Trophoblast cell (in vitro differentiated cells and primary cell): Measurements from ENCODE around the gene UBR1.

Experiments used
- DNase-seq, 2 donors: peaks; one replicate each; pipeline ENCODE4 v3.0.0-alpha.2; 2016
- H2AFZ ChIP-seq: 2 replicates; pipeline ENCODE4 v1.6.1; 2013; ENCODE audit warnings: low read length, moderate library complexity, mild to moderate bottlenecking; ENCODE audit not compliant: insufficient read depth, poor library complexity
- H2AK5ac ChIP-seq: 2 replicates; pipeline ENCODE4 v1.6.1; 2013; ENCODE audit warnings: mild to moderate bottlenecking, low read length
- H2BK120ac ChIP-seq: 2 replicates; pipeline ENCODE4 v1.6.1; 2013; ENCODE audit warnings: low read length, mild to moderate bottlenecking, moderate library complexity; ENCODE audit not compliant: insufficient read depth, poor library complexity
- H2BK12ac ChIP-seq: 2 replicates; pipeline ENCODE4 v1.6.1; 2013; ENCODE audit warnings: mild to moderate bottlenecking, low read length, moderate library complexity
- H2BK5ac ChIP-seq: 2 replicates; pipeline ENCODE4 v1.6.1; 2013; ENCODE audit warnings: low read length, low read depth, moderate library complexity, mild to moderate bottlenecking; ENCODE audit not compliant: poor library complexity
- H3K14ac ChIP-seq: 2 replicates; pipeline ENCODE4 v1.6.1; 2013; ENCODE audit warnings: mild to moderate bottlenecking, low read length
- H3K18ac ChIP-seq: 2 replicates; pipeline ENCODE4 v1.6.1; 2013; ENCODE audit warnings: mild to moderate bottlenecking, low read length
- H3K23ac ChIP-seq: 2 replicates; pipeline ENCODE4 v1.6.1; 2013; ENCODE audit warnings: low read length
- H3K27ac ChIP-seq: 2 replicates; pipeline ENCODE4 v1.5.1; 2013; ENCODE audit warnings: low read depth, mild to moderate bottlenecking, inconsistent platforms, low read length, moderate library complexity
- H3K27me3 ChIP-seq: 2 replicates; pipeline ENCODE4 v1.6.1; 2013; ENCODE audit warnings: inconsistent platforms, mild to moderate bottlenecking, low read length, moderate library complexity; ENCODE audit not compliant: insufficient read depth
- H3K36me3 ChIP-seq, 2 experiments: 1 replicate in 1 of 2; 2 replicates in 1 of 2; pipeline ENCODE4 v1.6.1; 2013; ENCODE audit warnings: low read length in 2 of 2, mild to moderate bottlenecking in 2 of 2, moderate library complexity in 1 of 2; ENCODE audit not compliant: insufficient read depth in 2 of 2, control insufficient read depth in 1 of 2
- H3K4ac ChIP-seq: 2 replicates; pipeline ENCODE4 v1.6.1; 2013; ENCODE audit warnings: low read depth, mild to moderate bottlenecking, low read length, moderate library complexity
- H3K4me1 ChIP-seq, 2 experiments: 1 replicate in 1 of 2; 2 replicates in 1 of 2; pipeline ENCODE4 v1.6.1; 2013; ENCODE audit warnings: low read length in 2 of 2, mild to moderate bottlenecking in 2 of 2, moderate library complexity in 1 of 2; ENCODE audit not compliant: insufficient read depth in 2 of 2, control insufficient read depth in 1 of 2
- H3K4me2 ChIP-seq: 2 replicates; pipeline ENCODE4 v1.6.1; 2013; ENCODE audit warnings: inconsistent platforms, mild to moderate bottlenecking, low read length, moderate library complexity
- H3K4me3 ChIP-seq: 2 replicates; pipeline ENCODE4 v1.5.1; 2013; ENCODE audit warnings: mild to moderate bottlenecking, low read depth, low read length, inconsistent platforms
- H3K79me1 ChIP-seq: one replicate; pipeline ENCODE4 v1.6.1; 2013; ENCODE audit warnings: low read length
- H3K79me2 ChIP-seq: 2 replicates; pipeline ENCODE4 v1.6.1; 2013; ENCODE audit warnings: low read length, mild to moderate bottlenecking; ENCODE audit not compliant: control insufficient read depth, insufficient read depth, poor library complexity
- H3K9ac ChIP-seq: 2 replicates; pipeline ENCODE4 v1.6.1; 2013; ENCODE audit warnings: mild to moderate bottlenecking, low read length
- H3K9me3 ChIP-seq: 2 replicates; pipeline ENCODE4 v1.6.1; 2013; ENCODE audit warnings: low read depth, mild to moderate bottlenecking, control low read depth, inconsistent platforms, low read length; ENCODE audit not compliant: insufficient read depth
- H4K12ac ChIP-seq: 2 replicates; pipeline ENCODE4 v1.6.1; 2013; ENCODE audit warnings: low read depth, mild to moderate bottlenecking, low read length, moderate library complexity
- H4K8ac ChIP-seq: 2 replicates; pipeline ENCODE4 v1.6.1; 2013; ENCODE audit warnings: low read depth, mild to moderate bottlenecking, low read length, moderate library complexity
- H4K91ac ChIP-seq: one replicate; pipeline ENCODE4 v1.6.1; 2013; ENCODE audit warnings: low read depth, mild to moderate bottlenecking, low read length, moderate library complexity
- WGBS: extraction: QIAGEN DNeasy Blood & Tissue Kit; methylation state at CpG from one replicate; pipeline ENCODE4 v1.1.7; 2013; ENCODE audit warnings: missing lambda C conversion rate; ENCODE audit not compliant: insufficient read length, insufficient coverage; ENCODE audit errors: extremely low coverage; 5-methylcytosine and 5-hydroxymethylcytosine counted together

Gene UBR1

DNA sequence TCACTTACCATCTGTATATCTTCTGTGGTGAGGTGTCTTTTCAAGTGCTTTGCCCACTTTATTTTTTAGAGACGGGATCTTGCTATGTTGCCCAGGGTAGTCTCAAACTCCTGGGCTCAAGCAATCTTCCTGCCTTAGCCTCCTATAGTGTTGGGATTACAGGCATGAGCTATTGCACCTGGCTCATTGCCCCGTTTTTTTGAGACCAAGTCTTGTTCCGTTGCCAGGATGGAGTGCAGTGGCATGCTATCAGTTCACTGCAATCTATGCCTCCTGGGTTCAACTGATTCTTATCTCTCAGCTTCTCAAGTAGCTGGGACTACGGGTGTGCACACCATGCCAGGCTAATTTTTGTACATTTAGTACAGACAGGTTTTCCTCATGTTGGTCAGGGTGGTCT is 132.7 kb downstream of the UBR1 start:
- Histone ChIP-seq H2BK12ac (no peak overlapping the region), H4K8ac (no peak overlapping the region), H4K91ac (no peak overlapping the region), H3K27me3 (no peaks in the 10 kb centered on the region), H3K23ac (no peak overlapping the region), H3K9me3 (no peaks in the 10 kb centered on the region), H3K79me1 (no peaks in the 10 kb centered on the region), H3K14ac (no peak overlapping the region), H3K9ac (no peak overlapping the region), H2AFZ (no peak overlapping the region), H3K79me2 (no peaks in the 10 kb centered on the region), H2AK5ac (no peak overlapping the region), H3K27ac (no peak overlapping the region), H3K4me3 (no peak overlapping the region), H3K4me2 (no peak overlapping the region), H3K4ac (no peak overlapping the region), H4K12ac (no peak overlapping the region), H3K36me3 (peaks cover 13 to 24% of the 10 kb centered on the region in 2 experiments), H3K18ac (no peak overlapping the region), H3K4me1 (no peaks in the 10 kb centered on the region), H2BK5ac (no peak overlapping the region), H2BK120ac (no peak overlapping the region)
- no peak for DNase-seq
- WGBS, result no CpG with 5 or more reads among the region's 4 CpGs

DNA sequence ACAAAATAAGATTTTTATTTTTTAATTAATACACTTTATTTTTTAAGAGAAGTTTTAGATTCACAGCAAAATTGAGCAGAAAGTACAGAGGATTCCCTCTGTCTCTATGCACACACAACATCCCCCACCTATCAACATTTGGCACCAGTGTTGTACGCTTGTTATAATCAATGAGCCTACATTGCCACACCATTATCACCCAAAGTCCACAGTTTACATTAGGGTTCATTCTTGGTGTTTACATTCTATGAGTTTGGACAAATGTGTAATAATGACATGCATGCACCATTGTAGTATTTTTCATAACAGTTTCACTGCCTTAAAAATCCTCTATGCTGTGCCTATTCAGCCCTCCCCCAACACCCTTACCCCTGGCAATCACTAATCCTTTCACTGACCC is 134.0 kb downstream of the UBR1 start:
- H4K8ac ChIP-seq, result no peak overlapping the region
- peaks cover 13 to 23% of the 10 kb centered on the region in 2 experiments for H3K36me3 ChIP-seq
- WGBS, result no CpG with 5 or more reads among the region's 1 CpG
- H2AK5ac ChIP-seq, result no peak overlapping the region
- DNase-seq, result no peak
- H3K23ac ChIP-seq, result no peak overlapping the region
- no peaks in the 10 kb centered on the region for H3K79me2 ChIP-seq
- no peaks in the 10 kb centered on the region for H3K79me1 ChIP-seq
- no peak overlapping the region for H4K91ac ChIP-seq
- no peak overlapping the region for H3K27ac ChIP-seq
- H3K27me3 ChIP-seq, result no peaks in the 10 kb centered on the region
- no peaks in the 10 kb centered on the region for H3K4me1 ChIP-seq
- H3K9me3 ChIP-seq, result no peaks in the 10 kb centered on the region
- no peak overlapping the region for H2BK12ac ChIP-seq
- H2AFZ ChIP-seq, result no peak overlapping the region
- H3K4me2 ChIP-seq, result no peak overlapping the region
- no peak overlapping the region for H3K4me3 ChIP-seq
- no peak overlapping the region for H2BK120ac ChIP-seq
- no peak overlapping the region for H3K4ac ChIP-seq
- H3K18ac ChIP-seq, result no peak overlapping the region
- no peak overlapping the region for H3K14ac ChIP-seq
- H2BK5ac ChIP-seq, result no peak overlapping the region
- H4K12ac ChIP-seq, result no peak overlapping the region
- no peak overlapping the region for H3K9ac ChIP-seq

DNA sequence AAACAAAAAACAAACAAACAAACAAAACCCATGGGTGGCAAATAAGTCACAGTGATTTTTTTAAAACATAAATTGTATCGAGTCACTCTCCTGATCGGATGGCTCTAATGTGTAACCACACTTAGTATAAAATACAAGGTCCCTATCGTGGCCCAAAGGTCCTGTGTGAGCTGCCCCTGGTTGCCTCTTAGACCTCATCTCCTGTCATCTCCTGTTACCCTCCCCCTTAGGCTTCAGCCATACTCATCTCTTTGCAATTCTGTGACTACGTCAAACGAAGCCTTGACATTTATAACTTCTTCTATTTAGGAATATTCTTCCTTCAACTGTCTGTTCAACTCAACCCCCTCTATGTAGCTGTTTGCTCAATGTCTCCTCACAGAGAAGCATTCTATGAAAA is 141.4 kb downstream of the UBR1 start:
- no peak overlapping the region for H3K18ac ChIP-seq
- H3K27me3 ChIP-seq, result no peaks in the 10 kb centered on the region
- H2AFZ ChIP-seq, result no peak overlapping the region
- H3K9ac ChIP-seq, result no peak overlapping the region
- H2BK12ac ChIP-seq, result no peak overlapping the region
- no peaks in the 10 kb centered on the region for H3K79me2 ChIP-seq
- no peak overlapping the region for H2BK5ac ChIP-seq
- H3K4ac ChIP-seq, result no peak overlapping the region
- H3K4me2 ChIP-seq, result no peak overlapping the region
- H3K14ac ChIP-seq, result no peak overlapping the region
- no peak overlapping the region for H3K23ac ChIP-seq
- H3K4me1 ChIP-seq, result no peaks in the 10 kb centered on the region
- H3K4me3 ChIP-seq, result no peak overlapping the region
- peaks cover 22 to 31% of the 10 kb centered on the region in 2 experiments for H3K36me3 ChIP-seq
- no peak overlapping the region for H4K91ac ChIP-seq
- H4K8ac ChIP-seq, result no peak overlapping the region
- no peaks in the 10 kb centered on the region for H3K79me1 ChIP-seq
- no peaks in the 10 kb centered on the region for H3K9me3 ChIP-seq
- no peak overlapping the region for H3K27ac ChIP-seq
- no CpG with 5 or more reads among the region's 5 CpGs for WGBS
- no peak for DNase-seq
- no peak overlapping the region for H2AK5ac ChIP-seq
- no peak overlapping the region for H4K12ac ChIP-seq
- no peak overlapping the region for H2BK120ac ChIP-seq

DNA sequence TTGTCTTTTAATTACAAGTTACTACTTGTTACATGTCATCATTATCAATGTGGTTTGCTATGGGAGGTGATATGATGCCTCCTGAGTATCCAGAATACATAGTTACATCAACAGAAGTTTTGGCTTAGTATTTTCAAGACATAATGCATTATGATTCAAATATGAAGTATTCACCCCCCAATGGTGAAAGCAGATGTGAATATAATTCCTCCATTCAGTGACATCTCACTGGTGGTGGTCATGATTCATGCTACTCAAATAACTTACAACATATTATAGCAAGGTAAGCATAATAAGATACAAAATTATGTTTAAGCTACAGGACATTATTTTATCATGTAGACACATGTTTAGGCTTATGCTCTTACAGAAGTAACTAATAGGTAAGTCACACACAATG is 150.3 kb downstream of the UBR1 start:
- H3K36me3 ChIP-seq, result peaks cover 23 to 31% of the 10 kb centered on the region in 2 experiments
- H3K4me3 ChIP-seq, result no peak overlapping the region
- no peak overlapping the region for H2BK120ac ChIP-seq
- no peak for DNase-seq
- H2BK12ac ChIP-seq, result no peak overlapping the region
- H4K8ac ChIP-seq, result no peak overlapping the region
- no peaks in the 10 kb centered on the region for H3K9me3 ChIP-seq
- H3K27me3 ChIP-seq, result no peaks in the 10 kb centered on the region
- no peak overlapping the region for H3K14ac ChIP-seq
- no peak overlapping the region for H4K12ac ChIP-seq
- no peak overlapping the region for H4K91ac ChIP-seq
- no peak overlapping the region for H3K4ac ChIP-seq
- no peak overlapping the region for H2AFZ ChIP-seq
- H3K4me2 ChIP-seq, result no peak overlapping the region
- H3K4me1 ChIP-seq, result no peaks in the 10 kb centered on the region
- H3K23ac ChIP-seq, result no peak overlapping the region
- no peak overlapping the region for H2BK5ac ChIP-seq
- H2AK5ac ChIP-seq, result no peak overlapping the region
- no peak overlapping the region for H3K9ac ChIP-seq
- no peak overlapping the region for H3K27ac ChIP-seq
- H3K79me2 ChIP-seq, result no peaks in the 10 kb centered on the region
- H3K79me1 ChIP-seq, result no peaks in the 10 kb centered on the region
- H3K18ac ChIP-seq, result no peak overlapping the region
